Activated T-cell treated with anti-CD3 and anti-CD28 coated beads, Interleukin-2, amount 50 U/mL, for 48 hours (primary cell): ENCODE results near the gene SLC38A8.

Source experiments
- DNase-seq, 2 experiments: peaks; one replicate each; pipeline ENCODE4 v3.0.0-alpha.2; 2020

The SLC38A8 gene

GRCh38 chr16:84042308-84042878 is at the start of gene SLC38A8:
Gene SLC38A8, minus strand, starts transcription at chr16:84042795. Its CDS starts 638 bp downstream, at chr16:84042157.
- DNase-seq, result no peak

GRCh38 chr16:84091460-84091859 is 48.9 kb upstream of the SLC38A8 start:
- DNase-seq, result no peak

GRCh38 chr16:84090211-84090610 is 47.6 kb upstream of the SLC38A8 start:
- no peak for DNase-seq

GRCh38 chr16:84088695-84089395 is 46.2 kb upstream of the SLC38A8 start:
- DNase-seq, result peak; percentile 73 to 75

GRCh38 chr16:84087466-84088151 is 45.0 kb upstream of the SLC38A8 start:
- DNase-seq, result no peak

GRCh38 chr16:84087001-84087400 is 44.4 kb upstream of the SLC38A8 start:
- no peak for DNase-seq

GRCh38 chr16:84086341-84086740 is 43.7 kb upstream of the SLC38A8 start:
- DNase-seq, result no peak

- DNase-seq, result no peak
These were observed 43.2 kb upstream of the SLC38A8 start for GRCh38 chr16:84085773-84086172.

GRCh38 chr16:84085271-84085667 is 42.7 kb upstream of the SLC38A8 start:
- DNase-seq, result no peak

GRCh38 chr16:84084570-84085270 is 42.1 kb upstream of the SLC38A8 start:
- DNase-seq, result peak; percentile 77

- no peak for DNase-seq
These were observed 40.4 kb upstream of the SLC38A8 start for GRCh38 chr16:84082835-84083569.

GRCh38 chr16:84082110-84082509 is 39.5 kb upstream of the SLC38A8 start:
- DNase-seq, result no peak

- no peak for DNase-seq
These were observed 38.9 kb upstream of the SLC38A8 start for GRCh38 chr16:84081446-84081989.

- DNase-seq, result no peak
These were observed 38.2 kb upstream of the SLC38A8 start for GRCh38 chr16:84080813-84081212.

- no peak for DNase-seq
These were observed 37.8 kb upstream of the SLC38A8 start for GRCh38 chr16:84080378-84080777.

GRCh38 chr16:84079664-84080063 is 37.1 kb upstream of the SLC38A8 start:
- no peak for DNase-seq

- no peak for DNase-seq
These were observed 32.8 kb upstream of the SLC38A8 start for GRCh38 chr16:84075376-84075775.

- DNase-seq, result no peak
These were observed 32.1 kb upstream of the SLC38A8 start for GRCh38 chr16:84074721-84075120.

- no peak for DNase-seq
These were observed 29.4 kb upstream of the SLC38A8 start for GRCh38 chr16:84072014-84072413.

GRCh38 chr16:84071121-84071520 is 28.5 kb upstream of the SLC38A8 start:
- DNase-seq, result no peak

- DNase-seq, result no peak
These were observed 26.9 kb upstream of the SLC38A8 start for GRCh38 chr16:84069540-84069939.

GRCh38 chr16:84068783-84069462 is 26.3 kb upstream of the SLC38A8 start:
- no peak for DNase-seq
